OCI-LY3 (cell line): ENCODE measurements around the gene PEMT.

ENCODE experiments used
- H2AFZ ChIP-seq: fragments of 200-600, 300-600 bp; shearing (Covaris generic); 2 replicates; pipeline ENCODE4 v1.6.0; 2014; ENCODE audit warnings: antibody characterized with exemption, low read depth, low read length
- H3K27ac ChIP-seq: fragments of 200-600, 300-600 bp; sonication (generic); 2 replicates; pipeline ENCODE4 v1.5.1; 2014; ENCODE audit warnings: mild to moderate bottlenecking, low read length, moderate library complexity, mixed read lengths
- H3K27me3 ChIP-seq: fragments of 200-600, 300-600 bp; sonication (generic); 2 replicates; pipeline ENCODE4 v1.6.1; 2014; ENCODE audit warnings: low read depth, low read length, mixed read lengths
- H3K36me3 ChIP-seq: fragments of 200-600, 300-600 bp; sonication (generic); replicated peaks from 2 replicates; pipeline ENCODE3; 2014; ENCODE audit warnings: low read depth, low read length, mixed read lengths
- H3K4me1 ChIP-seq: fragments of 300-600, 200-600 bp; sonication (generic); 2 replicates; pipeline ENCODE4 v1.6.1; 2014; ENCODE audit warnings: low read length, mixed read lengths
- H3K4me2 ChIP-seq: fragments of 200-600, 300-600 bp; sonication (generic); 2 replicates; pipeline ENCODE4 v1.6.1; 2014; ENCODE audit warnings: low read length, mixed read lengths
- H3K4me3 ChIP-seq: fragments of 300-600, 200-600 bp; sonication (generic); 2 replicates; pipeline ENCODE4 v1.5.1; 2014; ENCODE audit warnings: antibody characterized with exemption, mild to moderate bottlenecking, low read length, moderate library complexity
- H3K79me2 ChIP-seq: fragments of 300-600, 200-600 bp; shearing (Covaris generic); 2 replicates; pipeline ENCODE4 v1.6.1; 2014; ENCODE audit warnings: mild to moderate bottlenecking, low read length, mixed read lengths
- H3K9ac ChIP-seq: fragments of 300-600, 200-600 bp; shearing (Covaris generic); 2 replicates; pipeline ENCODE4 v1.6.0; 2014; ENCODE audit warnings: mild to moderate bottlenecking, low read length, moderate library complexity
- H3K9me3 ChIP-seq: fragments of 200-600, 300-600 bp; shearing (Covaris generic); 2 replicates; pipeline ENCODE4 v1.6.1; 2014; ENCODE audit warnings: low read length, mixed read lengths; ENCODE audit not compliant: insufficient read depth
- H4K20me1 ChIP-seq: fragments of 200-600, 300-600 bp; sonication (generic); 2 replicates; pipeline ENCODE4 v1.6.1; 2016; ENCODE audit warnings: low read length, mixed read lengths; ENCODE audit not compliant: insufficient read depth
- EZH2phosphoT487 ChIP-seq: fragments of 200-600 bp; shearing (Covaris generic); IDR thresholded peaks from 2 replicates; pipeline ENCODE4 v1.6.1; 2018; ENCODE audit warnings: antibody characterized with exemption, mixed run types, low read depth
- TF ChIP-seq, protein P1 (sequence below): fragments of 200-600, 300-600 bp; sonication (generic); IDR thresholded peaks from 2 replicates; pipeline ENCODE4 v1.5.1; 2014; ENCODE audit warnings: antibody characterized with exemption, low read length, low read depth

Gene PEMT

DNA sequence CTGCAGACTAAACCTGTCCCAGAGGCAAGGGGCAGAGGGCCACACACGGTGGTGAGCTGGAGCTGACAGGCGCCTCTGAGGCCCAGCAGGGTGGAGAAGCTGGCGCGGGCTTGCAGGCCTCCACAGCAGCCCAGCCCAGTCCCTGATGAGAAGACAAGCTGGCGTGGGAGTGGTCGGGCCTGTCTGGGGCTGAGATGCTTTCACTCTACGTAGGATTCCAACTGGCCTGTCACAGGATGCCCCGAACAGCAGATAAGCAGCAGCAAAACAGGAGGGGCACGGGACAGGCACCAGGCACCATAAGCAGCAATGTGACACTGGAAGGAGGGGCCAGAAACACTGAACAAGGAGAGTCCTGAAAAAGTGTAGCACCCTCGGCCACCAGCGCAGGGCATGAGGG, 40.1 kb downstream of the PEMT start:
- no peak overlapping the region for H3K27ac ChIP-seq
- no peaks in the 10 kb centered on the region for H4K20me1 ChIP-seq
- no peaks in the 10 kb centered on the region for H3K36me3 ChIP-seq
- H3K9ac ChIP-seq, result no peak overlapping the region
- no peaks in the 10 kb centered on the region for H3K79me2 ChIP-seq
- H3K27me3 ChIP-seq, result no peaks in the 10 kb centered on the region
- no peak overlapping the region for H3K4me3 ChIP-seq
- no peaks in the 10 kb centered on the region for H3K4me1 ChIP-seq
- no peak overlapping the region for H2AFZ ChIP-seq
- no peak for TF ChIP-seq EZH2phosphoT487
- TF ChIP-seq, protein P1, sequence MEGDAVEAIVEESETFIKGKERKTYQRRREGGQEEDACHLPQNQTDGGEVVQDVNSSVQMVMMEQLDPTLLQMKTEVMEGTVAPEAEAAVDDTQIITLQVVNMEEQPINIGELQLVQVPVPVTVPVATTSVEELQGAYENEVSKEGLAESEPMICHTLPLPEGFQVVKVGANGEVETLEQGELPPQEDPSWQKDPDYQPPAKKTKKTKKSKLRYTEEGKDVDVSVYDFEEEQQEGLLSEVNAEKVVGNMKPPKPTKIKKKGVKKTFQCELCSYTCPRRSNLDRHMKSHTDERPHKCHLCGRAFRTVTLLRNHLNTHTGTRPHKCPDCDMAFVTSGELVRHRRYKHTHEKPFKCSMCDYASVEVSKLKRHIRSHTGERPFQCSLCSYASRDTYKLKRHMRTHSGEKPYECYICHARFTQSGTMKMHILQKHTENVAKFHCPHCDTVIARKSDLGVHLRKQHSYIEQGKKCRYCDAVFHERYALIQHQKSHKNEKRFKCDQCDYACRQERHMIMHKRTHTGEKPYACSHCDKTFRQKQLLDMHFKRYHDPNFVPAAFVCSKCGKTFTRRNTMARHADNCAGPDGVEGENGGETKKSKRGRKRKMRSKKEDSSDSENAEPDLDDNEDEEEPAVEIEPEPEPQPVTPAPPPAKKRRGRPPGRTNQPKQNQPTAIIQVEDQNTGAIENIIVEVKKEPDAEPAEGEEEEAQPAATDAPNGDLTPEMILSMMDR, result no peak
- H3K9me3 ChIP-seq, result no peaks in the 10 kb centered on the region
- no peak overlapping the region for H3K4me2 ChIP-seq

DNA sequence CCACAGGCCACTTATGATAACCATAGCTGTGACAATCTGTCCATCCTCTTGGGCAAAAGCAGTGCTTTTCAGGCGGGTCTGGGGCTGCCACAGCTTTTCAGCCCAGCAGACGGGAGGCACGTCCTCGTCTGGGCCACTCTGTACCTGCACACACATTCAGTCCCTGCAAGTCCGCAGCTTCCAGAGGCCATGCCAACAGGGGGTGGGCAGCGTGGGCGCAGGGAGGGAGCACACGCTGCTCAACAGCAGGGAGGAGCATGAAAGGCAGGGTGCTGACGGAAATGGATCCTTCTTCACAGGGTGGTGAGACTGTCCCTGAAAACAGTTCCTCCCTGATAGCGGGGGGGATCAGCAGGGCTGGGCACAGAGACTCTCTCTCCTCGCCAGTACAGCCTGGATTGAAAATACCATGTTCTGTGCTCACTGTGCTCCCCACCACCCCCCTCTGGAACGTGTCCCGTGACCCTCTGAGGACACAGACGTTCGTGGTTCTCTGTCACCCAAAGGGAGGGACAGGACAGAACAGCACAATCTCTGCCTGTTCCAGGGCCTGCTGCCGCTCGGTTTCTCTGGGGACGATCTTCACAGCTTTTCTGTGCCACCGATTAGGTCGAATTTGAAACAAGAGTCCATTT, 41.7 kb downstream of the PEMT start:
- no peaks in the 10 kb centered on the region for H3K79me2 ChIP-seq
- no peaks in the 10 kb centered on the region for H3K4me1 ChIP-seq
- no peaks in the 10 kb centered on the region for H3K36me3 ChIP-seq
- H3K4me2 ChIP-seq, result no peak overlapping the region
- no peaks in the 10 kb centered on the region for H3K27me3 ChIP-seq
- TF ChIP-seq, protein P1, result no peak
- TF ChIP-seq EZH2phosphoT487, result no peak
- H3K9ac ChIP-seq, result no peak overlapping the region
- H3K9me3 ChIP-seq, result no peaks in the 10 kb centered on the region
- H3K27ac ChIP-seq, result no peak overlapping the region
- no peaks in the 10 kb centered on the region for H4K20me1 ChIP-seq
- no peak overlapping the region for H3K4me3 ChIP-seq
- H2AFZ ChIP-seq, result no peak overlapping the region

DNA sequence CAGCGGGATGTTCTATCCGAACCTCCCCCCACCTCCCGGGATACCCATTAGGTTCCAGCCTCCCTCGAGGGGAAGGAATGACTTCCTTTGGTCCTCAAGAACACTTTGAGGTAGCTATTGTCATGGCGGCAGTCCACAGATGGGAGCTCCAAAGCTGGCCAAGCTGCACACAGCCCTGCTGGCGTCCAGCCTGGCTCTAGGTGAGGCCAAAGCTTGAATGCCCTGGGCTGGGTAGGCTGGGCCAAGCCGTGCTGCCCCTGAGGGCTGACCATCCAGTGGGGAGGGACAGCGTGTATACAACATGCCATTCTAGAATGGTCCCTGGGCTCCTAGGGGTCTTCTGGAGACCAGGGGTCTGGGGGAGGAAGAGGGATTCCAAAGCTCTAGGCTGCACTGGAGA, 43.5 kb downstream of the PEMT start:
- TF ChIP-seq, protein P1, result no peak
- TF ChIP-seq EZH2phosphoT487, result no peak
- no peak overlapping the region for H3K9ac ChIP-seq

DNA sequence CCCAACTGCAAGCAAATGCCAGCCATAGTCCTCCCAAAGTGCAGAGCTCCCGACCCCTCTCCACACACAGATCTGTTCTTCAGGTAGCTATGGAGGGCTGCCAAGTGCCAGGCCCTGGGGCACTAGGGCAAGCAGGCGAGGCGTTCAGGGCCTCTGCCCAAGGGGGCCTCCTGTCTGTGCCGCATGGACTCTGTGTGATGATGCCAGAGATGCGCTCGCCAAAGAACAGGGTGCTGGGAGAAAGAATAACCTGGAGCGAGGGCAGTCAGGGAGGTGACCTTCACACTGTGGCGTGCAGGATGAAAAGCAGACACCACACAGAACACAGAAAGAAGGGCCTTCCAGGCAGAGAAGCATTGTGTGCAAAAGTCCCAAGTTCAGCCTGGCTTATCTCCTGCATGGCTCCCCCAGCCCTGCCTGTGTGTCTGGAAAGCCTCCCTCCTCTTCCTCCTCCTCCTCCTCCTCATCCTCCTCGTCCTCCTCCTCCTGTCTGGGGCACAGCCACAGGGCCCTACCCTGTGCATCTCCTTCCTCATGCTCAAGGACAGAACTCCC, 44.2 kb downstream of the PEMT start:
- Histone ChIP-seq H3K79me2 (no peaks in the 10 kb centered on the region), H3K9me3 (no peaks in the 10 kb centered on the region), H3K27me3 (no peaks in the 10 kb centered on the region), H3K4me1 (no peaks in the 10 kb centered on the region), H2AFZ (no peak overlapping the region), H3K9ac (no peak overlapping the region), H3K4me3 (no peak overlapping the region), H4K20me1 (no peaks in the 10 kb centered on the region), H3K36me3 (no peaks in the 10 kb centered on the region), H3K27ac (no peak overlapping the region), H3K4me2 (no peak overlapping the region)
- no peak for TF ChIP-seq EZH2phosphoT487
- TF ChIP-seq, protein P1, result no peak

More for the DNA sequence above, 43.5 kb downstream of the PEMT start:
- no peak overlapping the region for H3K4me2 ChIP-seq
- H3K9me3 ChIP-seq, result no peaks in the 10 kb centered on the region
- H2AFZ ChIP-seq, result no peak overlapping the region
- no peaks in the 10 kb centered on the region for H3K27me3 ChIP-seq
- H3K79me2 ChIP-seq, result no peaks in the 10 kb centered on the region
- H3K4me3 ChIP-seq, result no peak overlapping the region
- no peaks in the 10 kb centered on the region for H4K20me1 ChIP-seq
- no peaks in the 10 kb centered on the region for H3K4me1 ChIP-seq
- no peak overlapping the region for H3K27ac ChIP-seq
- H3K36me3 ChIP-seq, result no peaks in the 10 kb centered on the region
